ENCODE measurements around the gene CCDC27.
"Not testable (repeated sequence)": the region's sequence is repeated elsewhere in the genome, so short reads cannot be mapped to it uniquely, and the experiment has no call there.

CCDC27 gene

GRCh38 chr1:3810149-3810761 lies 58.0 kb downstream of the CCDC27 start:
- not testable (repeated sequence) for H3K9me3 ChIP-seq (ENCODE audit: control insufficient read depth in 1 of 2, low read length in 2 of 2); H3K4me3 ChIP-seq (ENCODE audit: low read depth in 1 of 2, low read length in 2 of 2); H3K27ac ChIP-seq (ENCODE audit: low read length); H3K4me1 ChIP-seq (ENCODE audit: control insufficient read depth in 1 of 2, insufficient read depth in 2 of 2, low read length in 2 of 2); H3K27me3 ChIP-seq (ENCODE audit: low read depth, low read length)
- H3K36me3 ChIP-seq (ENCODE audit: control insufficient read depth in 1 of 2, insufficient read depth in 2 of 2, low read length in 2 of 2), result peaks cover 8 to 16% of the 10 kb centered on the region in 2 donors

DNA sequence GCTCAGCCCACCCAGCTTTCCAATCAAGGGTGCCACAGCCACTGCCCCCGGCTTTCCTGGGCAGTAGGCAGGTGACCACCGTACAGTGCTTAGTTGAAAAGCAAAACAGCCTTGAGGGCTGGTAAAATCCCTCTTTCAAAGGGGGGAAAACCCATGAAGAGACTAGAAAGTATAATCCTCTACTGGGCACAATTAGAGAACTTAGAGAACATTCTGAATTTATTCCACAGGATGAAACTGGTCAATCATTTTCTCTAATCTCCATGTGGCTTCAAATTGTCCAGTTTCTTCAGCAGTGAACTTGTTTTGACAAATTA lies 59.3 kb downstream of the CCDC27 start:
- Histone ChIP-seq H3K27me3 (ENCODE audit: low read depth, low read length) (no peaks in the 10 kb centered on the region), H3K4me3 (ENCODE audit: low read depth in 1 of 2, low read length in 2 of 2) (no peak overlapping the region), H3K4me1 (ENCODE audit: control insufficient read depth in 1 of 2, insufficient read depth in 2 of 2, low read length in 2 of 2) (no peaks in the 10 kb centered on the region), H3K9me3 (ENCODE audit: control insufficient read depth in 1 of 2, low read length in 2 of 2) (no peaks in the 10 kb centered on the region), H3K27ac (ENCODE audit: low read length) (no peak overlapping the region), H3K36me3 (ENCODE audit: control insufficient read depth in 1 of 2, insufficient read depth in 2 of 2, low read length in 2 of 2) (peaks cover 16 to 29% of the 10 kb centered on the region in 2 donors)

- Histone ChIP-seq H3K9me3 (ENCODE audit: control insufficient read depth in 1 of 2, low read length in 2 of 2) (no peaks in the 10 kb centered on the region), H3K4me3 (ENCODE audit: low read depth in 1 of 2, low read length in 2 of 2) (no peak overlapping the region), H3K4me1 (ENCODE audit: control insufficient read depth in 1 of 2, insufficient read depth in 2 of 2, low read length in 2 of 2) (no peaks in the 10 kb centered on the region), H3K36me3 (ENCODE audit: control insufficient read depth in 1 of 2, insufficient read depth in 2 of 2, low read length in 2 of 2) (peaks cover 16 to 41% of the 10 kb centered on the region in 2 donors), H3K27me3 (ENCODE audit: low read depth, low read length) (no peaks in the 10 kb centered on the region), H3K27ac (ENCODE audit: low read length) (no peak overlapping the region)
Observed at GRCh38 chr1:3814065-3814464, 61.8 kb downstream of the CCDC27 start.

- H3K36me3 ChIP-seq (ENCODE audit: control insufficient read depth in 1 of 2, insufficient read depth in 2 of 2, low read length in 2 of 2), result peaks cover 23 to 49% of the 10 kb centered on the region in 2 donors
Observed at GRCh38 chr1:3814771-3815561, 62.7 kb downstream of the CCDC27 start.

GRCh38 chr1:3816331-3817137 lies 64.3 kb downstream of the CCDC27 start:
- Histone ChIP-seq H3K4me3 (ENCODE audit: low read depth in 1 of 2, low read length in 2 of 2) (no peak overlapping the region), H3K27ac (ENCODE audit: low read length) (no peak overlapping the region), H3K27me3 (ENCODE audit: low read depth, low read length) (no peaks in the 10 kb centered on the region), H3K4me1 (ENCODE audit: control insufficient read depth in 1 of 2, insufficient read depth in 2 of 2, low read length in 2 of 2) (no peaks in the 10 kb centered on the region), H3K36me3 (ENCODE audit: control insufficient read depth in 1 of 2, insufficient read depth in 2 of 2, low read length in 2 of 2) (peaks cover 34 to 65% of the 10 kb centered on the region in 2 donors), H3K9me3 (ENCODE audit: control insufficient read depth in 1 of 2, low read length in 2 of 2) (no peaks in the 10 kb centered on the region)

More at GRCh38 chr1:3814771-3815561, 62.7 kb downstream of the CCDC27 start:
- H3K4me1 ChIP-seq (ENCODE audit: control insufficient read depth in 1 of 2, insufficient read depth in 2 of 2, low read length in 2 of 2), result no peaks in the 10 kb centered on the region
- no peaks in the 10 kb centered on the region for H3K9me3 ChIP-seq (ENCODE audit: control insufficient read depth in 1 of 2, low read length in 2 of 2)
- H3K27me3 ChIP-seq (ENCODE audit: low read depth, low read length), result no peaks in the 10 kb centered on the region
- no peak overlapping the region for H3K4me3 ChIP-seq (ENCODE audit: low read depth in 1 of 2, low read length in 2 of 2)
- H3K27ac ChIP-seq (ENCODE audit: low read length), result no peak overlapping the region

DNA sequence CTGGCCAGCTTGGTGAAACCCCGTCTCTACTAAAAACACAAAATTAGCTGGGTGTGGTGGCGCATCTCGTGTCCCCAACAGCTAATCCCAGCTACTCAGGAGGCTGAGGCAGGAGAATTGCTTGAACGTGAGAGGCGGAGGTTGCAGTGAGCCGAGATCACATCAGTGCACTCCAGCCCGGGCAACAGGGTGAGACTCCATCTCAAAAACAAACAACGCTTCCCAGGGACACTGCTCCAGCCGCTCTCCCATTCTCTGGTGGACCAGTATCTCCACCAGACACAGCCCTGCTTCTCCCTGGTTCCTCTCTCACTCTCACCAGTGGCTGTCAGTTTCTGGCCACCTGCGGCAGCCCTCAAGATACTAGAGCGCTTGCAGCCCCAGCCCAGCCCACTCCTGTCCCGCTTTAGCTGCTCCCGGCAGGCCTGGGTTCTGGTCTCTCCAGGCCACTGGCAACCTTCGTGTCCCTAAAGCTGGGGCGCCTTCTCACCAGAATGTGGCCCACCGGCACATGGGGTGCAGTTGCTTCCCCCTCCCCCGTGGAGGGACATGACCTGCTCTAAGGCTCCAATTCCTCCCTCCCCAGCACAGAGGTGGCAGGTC lies 65.0 kb downstream of the CCDC27 start:
- Histone ChIP-seq H3K4me1 (ENCODE audit: control insufficient read depth in 1 of 2, insufficient read depth in 2 of 2, low read length in 2 of 2) (no peaks in the 10 kb centered on the region), H3K27me3 (ENCODE audit: low read depth, low read length) (no peaks in the 10 kb centered on the region), H3K4me3 (ENCODE audit: low read depth in 1 of 2, low read length in 2 of 2) (no peak overlapping the region), H3K27ac (ENCODE audit: low read length) (no peak overlapping the region), H3K9me3 (ENCODE audit: control insufficient read depth in 1 of 2, low read length in 2 of 2) (no peaks in the 10 kb centered on the region), H3K36me3 (ENCODE audit: control insufficient read depth in 1 of 2, insufficient read depth in 2 of 2, low read length in 2 of 2) (peaks cover 36 to 72% of the 10 kb centered on the region in 2 donors)

- no peaks in the 10 kb centered on the region for H3K9me3 ChIP-seq (ENCODE audit: control insufficient read depth in 1 of 2, low read length in 2 of 2)
- peaks cover 43 to 80% of the 10 kb centered on the region in 2 donors for H3K36me3 ChIP-seq (ENCODE audit: control insufficient read depth in 1 of 2, insufficient read depth in 2 of 2, low read length in 2 of 2)
Observed at GRCh38 chr1:3817821-3818597, 65.8 kb downstream of the CCDC27 start.

GRCh38 chr1:3819771-3820200 lies 67.5 kb downstream of the CCDC27 start:
- Histone ChIP-seq H3K27me3 (ENCODE audit: low read depth, low read length) (no peaks in the 10 kb centered on the region), H3K36me3 (ENCODE audit: control insufficient read depth in 1 of 2, insufficient read depth in 2 of 2, low read length in 2 of 2) (peaks cover 48 to 85% of the 10 kb centered on the region in 2 donors), H3K9me3 (ENCODE audit: control insufficient read depth in 1 of 2, low read length in 2 of 2) (no peaks in the 10 kb centered on the region), H3K27ac (ENCODE audit: low read length) (no peak overlapping the region), H3K4me3 (ENCODE audit: low read depth in 1 of 2, low read length in 2 of 2) (no peak overlapping the region), H3K4me1 (ENCODE audit: control insufficient read depth in 1 of 2, insufficient read depth in 2 of 2, low read length in 2 of 2) (no peaks in the 10 kb centered on the region)

More at GRCh38 chr1:3817821-3818597, 65.8 kb downstream of the CCDC27 start:
- H3K27me3 ChIP-seq (ENCODE audit: low read depth, low read length), result no peaks in the 10 kb centered on the region
- H3K4me3 ChIP-seq (ENCODE audit: low read depth in 1 of 2, low read length in 2 of 2), result no peak overlapping the region
- H3K27ac ChIP-seq (ENCODE audit: low read length), result no peak overlapping the region
- H3K4me1 ChIP-seq (ENCODE audit: control insufficient read depth in 1 of 2, insufficient read depth in 2 of 2, low read length in 2 of 2), result no peaks in the 10 kb centered on the region

- Histone ChIP-seq H3K9me3 (ENCODE audit: control insufficient read depth in 1 of 2, low read length in 2 of 2) (no peaks in the 10 kb centered on the region), H3K4me1 (ENCODE audit: control insufficient read depth in 1 of 2, insufficient read depth in 2 of 2, low read length in 2 of 2) (no peaks in the 10 kb centered on the region), H3K27me3 (ENCODE audit: low read depth, low read length) (no peaks in the 10 kb centered on the region), H3K27ac (ENCODE audit: low read length) (no peak overlapping the region), H3K4me3 (ENCODE audit: low read depth in 1 of 2, low read length in 2 of 2) (no peak overlapping the region), H3K36me3 (ENCODE audit: control insufficient read depth in 1 of 2, insufficient read depth in 2 of 2, low read length in 2 of 2) (peaks cover 44 to 83% of the 10 kb centered on the region in 2 donors)
Observed at GRCh38 chr1:3820316-3820715, 68.1 kb downstream of the CCDC27 start.

- H3K9me3 ChIP-seq (ENCODE audit: control insufficient read depth in 1 of 2, low read length in 2 of 2), result no peaks in the 10 kb centered on the region
- H3K27ac ChIP-seq (ENCODE audit: low read length), result no peak overlapping the region
- H3K4me3 ChIP-seq (ENCODE audit: low read depth in 1 of 2, low read length in 2 of 2), result no peak overlapping the region
- peaks cover 48 to 83% of the 10 kb centered on the region in 2 donors for H3K36me3 ChIP-seq (ENCODE audit: control insufficient read depth in 1 of 2, insufficient read depth in 2 of 2, low read length in 2 of 2)
- H3K27me3 ChIP-seq (ENCODE audit: low read depth, low read length), result no peaks in the 10 kb centered on the region
- H3K4me1 ChIP-seq (ENCODE audit: control insufficient read depth in 1 of 2, insufficient read depth in 2 of 2, low read length in 2 of 2), result no peaks in the 10 kb centered on the region
Observed at GRCh38 chr1:3821004-3821403, 68.8 kb downstream of the CCDC27 start.

Measured in muscle layer of duodenum (tissue), 2 donors.